GM12892 (cell line): ENCODE measurements around the gene WNT3A.

Experiments
- POLR2A ChIP-seq: IDR thresholded peaks from 2 replicates; pipeline ENCODE4 v1.6.1; 2011; ENCODE audit warnings: low read depth, low read length, control low read depth
- POLR2AphosphoS5 ChIP-seq: IDR thresholded peaks from 2 replicates; pipeline ENCODE4 v1.6.1; 2011; ENCODE audit warnings: low read depth, low read length, control low read depth
- TAF1 ChIP-seq: IDR thresholded peaks from 2 replicates; pipeline ENCODE4 v1.6.1; 2011; ENCODE audit warnings: low read depth, mild to moderate bottlenecking, control low read depth, low read length, borderline replicate concordance

GRCh38 chr1:228048120-228048519, 41.3 kb downstream of the WNT3A start:
- TF ChIP-seq POLR2AphosphoS5 (no peak), POLR2A (no peak), TAF1 (no peak)
